ENCODE results near the gene MAML2. TPM values are rescaled to one million over a fixed set of nuclear protein-coding genes. Genes with fewer than 3 reads are reported as not detected.

Gene MAML2
- total and polyA plus RNA-seq, 4 donors: 3.8 to 41.8 (median 13.7) TPM

GRCh38 chr11:96177146-96177545 is 165.8 kb downstream of the MAML2 start:
- H3K9ac ChIP-seq (ENCODE audit: insufficient read depth in 1 of 2, low read length in 2 of 2): peak overlapping the region in 1 of 2 donors; percentile 8
- ATAC-seq (ENCODE audit: insufficient read depth, low FRiP score) (no peak), DNase-seq (no peak)
- WGBS, 2 donors: 93 to 98% methylated on average over 3 of the region's 3 CpGs
- TF ChIP-seq CTCF (IDR thresholded peaks at IDR 0.05; ENCODE audit: control extremely low read depth, extremely low read depth): no peak
- H3K9me3 ChIP-seq (ENCODE audit: control insufficient read depth in 4 of 4, insufficient read depth in 3 of 4, low read length in 3 of 4): no peaks in the 10 kb centered on the region
- H3K4me1 ChIP-seq (ENCODE audit: control insufficient read depth in 5 of 5, insufficient read depth in 5 of 5, low read length in 5 of 5): peaks cover 0 to 2% (median 0%) of the 10 kb centered on the region in 5 donors
- no peak overlapping the region for H3K4me3 ChIP-seq
- no peak overlapping the region for H3K27ac ChIP-seq (ENCODE audit: low read depth in 1 of 2, low read length in 1 of 2)
- H3K36me3 ChIP-seq (ENCODE audit: control insufficient read depth in 4 of 4, insufficient read depth in 4 of 4, low read length in 4 of 4): peaks cover 0 to 3% (median 0%) of the 10 kb centered on the region in 4 donors
- H3K27me3 ChIP-seq (ENCODE audit: control insufficient read depth in 3 of 3, insufficient read depth in 3 of 3, low read length in 2 of 3): no peaks in the 10 kb centered on the region

- Histone ChIP-seq H3K9me3 (ENCODE audit: control insufficient read depth in 4 of 4, insufficient read depth in 3 of 4, low read length in 3 of 4) (no peaks in the 10 kb centered on the region), H3K27me3 (ENCODE audit: control insufficient read depth in 3 of 3, insufficient read depth in 3 of 3, low read length in 2 of 3) (no peaks in the 10 kb centered on the region), H3K4me1 (ENCODE audit: control insufficient read depth in 5 of 5, insufficient read depth in 5 of 5, low read length in 5 of 5) (peaks cover 0 to 12% (median 6%) of the 10 kb centered on the region in 5 donors), H3K4me3 (no peak overlapping the region), H3K9ac (ENCODE audit: insufficient read depth in 1 of 2, low read length in 2 of 2) (no peak overlapping the region), H3K27ac (ENCODE audit: low read depth in 1 of 2, low read length in 1 of 2) (peak overlapping the region in 1 of 2 donors; percentile 5), H3K36me3 (ENCODE audit: control insufficient read depth in 4 of 4, insufficient read depth in 4 of 4, low read length in 4 of 4) (peaks cover 0 to 3% (median 0%) of the 10 kb centered on the region in 4 donors)
- ATAC-seq (ENCODE audit: insufficient read depth, low FRiP score) (no peak), DNase-seq (no peak)
- WGBS, 2 donors: 79 to 91% methylated on average over 5 of the region's 5 CpGs
- TF ChIP-seq CTCF (IDR thresholded peaks at IDR 0.05; ENCODE audit: control extremely low read depth, extremely low read depth): no peak
Observed at GRCh38 chr11:96173906-96174305, 169.1 kb downstream of the MAML2 start.

GRCh38 chr11:96173422-96173821 is 169.6 kb downstream of the MAML2 start:
- no peak for ATAC-seq (ENCODE audit: insufficient read depth, low FRiP score)
- Histone ChIP-seq H3K9me3 (ENCODE audit: control insufficient read depth in 4 of 4, insufficient read depth in 3 of 4, low read length in 3 of 4) (no peaks in the 10 kb centered on the region), H3K4me3 (no peak overlapping the region), H3K27me3 (ENCODE audit: control insufficient read depth in 3 of 3, insufficient read depth in 3 of 3, low read length in 2 of 3) (no peaks in the 10 kb centered on the region), H3K36me3 (ENCODE audit: control insufficient read depth in 4 of 4, insufficient read depth in 4 of 4, low read length in 4 of 4) (peaks cover 0 to 3% (median 0%) of the 10 kb centered on the region in 4 donors), H3K9ac (ENCODE audit: insufficient read depth in 1 of 2, low read length in 2 of 2) (no peak overlapping the region), H3K4me1 (ENCODE audit: control insufficient read depth in 5 of 5, insufficient read depth in 5 of 5, low read length in 5 of 5) (peaks cover 0 to 13% (median 11%) of the 10 kb centered on the region in 5 donors), H3K27ac (ENCODE audit: low read depth in 1 of 2, low read length in 1 of 2) (no peak overlapping the region)
- WGBS, 2 donors: 56 to 67% methylated on average over 7 of the region's 7 CpGs
- no peak for DNase-seq
- TF ChIP-seq CTCF (IDR thresholded peaks at IDR 0.05; ENCODE audit: control extremely low read depth, extremely low read depth): no peak

- H3K9me3 ChIP-seq (ENCODE audit: control insufficient read depth in 4 of 4, insufficient read depth in 3 of 4, low read length in 3 of 4): no peaks in the 10 kb centered on the region
- DNase-seq (no peak), ATAC-seq (ENCODE audit: insufficient read depth, low FRiP score) (no peak)
- peaks cover 0 to 3% (median 0%) of the 10 kb centered on the region in 4 donors for H3K36me3 ChIP-seq (ENCODE audit: control insufficient read depth in 4 of 4, insufficient read depth in 4 of 4, low read length in 4 of 4)
- no peak for TF ChIP-seq CTCF (IDR thresholded peaks at IDR 0.05; ENCODE audit: control extremely low read depth, extremely low read depth)
- H3K27ac ChIP-seq (ENCODE audit: low read depth in 1 of 2, low read length in 1 of 2): no peak overlapping the region
- no peaks in the 10 kb centered on the region for H3K27me3 ChIP-seq (ENCODE audit: control insufficient read depth in 3 of 3, insufficient read depth in 3 of 3, low read length in 2 of 3)
- H3K4me1 ChIP-seq (ENCODE audit: control insufficient read depth in 5 of 5, insufficient read depth in 5 of 5, low read length in 5 of 5): peaks cover 0 to 14% (median 13%) of the 10 kb centered on the region in 5 donors
- WGBS, 2 donors: 73 to 79% methylated on average over 1 of the region's 1 CpG
- no peak overlapping the region for H3K9ac ChIP-seq (ENCODE audit: insufficient read depth in 1 of 2, low read length in 2 of 2)
- H3K4me3 ChIP-seq: no peak overlapping the region
Observed at GRCh38 chr11:96172604-96173003, 170.4 kb downstream of the MAML2 start.
